K562 (cell line): ENCODE data around the gene ABHD3. TPM values are rescaled to one million over a fixed set of nuclear protein-coding genes. Genes with fewer than 3 reads are reported as not detected.

Experiments used
- ATAC-seq: fragments of 200-7000 bp; cut with Tn5 transposase; 3 replicates; pipeline ENCODE4 v1.9.1; 2020; ENCODE audit warnings: moderate library complexity
- BruUV-seq: library from RNA; stranded (reverse); fragments of 400-500 nt; replicated peaks from 2 replicates; lab custom pipeline; 2021; lab: Mats Ljungman, UMichigan
- CTCF ChIA-PET: fragments of 300-600 bp; formaldehyde crosslinking; extraction: SDS; loops from one replicate; lab custom pipeline; 2021; ENCODE audit warnings: low intra/inter-chr PET ratio; lab: Yijun Ruan, JAX
- POLR2A ChIA-PET: fragments of 300-600, 350-650 bp; sonication (Branson Sonifier 250); formaldehyde crosslinking; extraction: SDS; loops from one replicate; lab custom pipeline; 2021; ENCODE audit warnings: antibody characterized with exemption, inconsistent platforms; lab: Yijun Ruan, JAX
- DNase-seq, 4 experiments: peaks; one replicate each; pipeline versions ENCODE4 v3.0.0 to v3.0.0-alpha.2; 2011 to 2018; ENCODE audit warnings: low spot score in 3 of 4, mixed read lengths in 3 of 4; ENCODE audit errors: extremely low read depth in 1 of 4
- FAIRE-seq: peaks from 2 replicates; lab custom pipeline; 2011; peaks lifted over from hg19 to GRCh38; lab: Jason Lieb, UNC
- H2AFZ ChIP-seq: 2 replicates; pipeline ENCODE4 v1.6.0; 2011; ENCODE audit warnings: low read depth, low read length, control low read depth, inconsistent platforms
- H3K27ac ChIP-seq: fragments of 200-600 bp; 3 replicates; pipeline ENCODE4 v1.8.0; 2011; ENCODE audit warnings: low read depth, mild to moderate bottlenecking, control low read depth, inconsistent platforms, low read length, moderate library complexity, mixed read lengths; ENCODE audit errors: extremely low read depth
- H3K27me3 ChIP-seq, 2 experiments: fragments of 300-600 bp in 1 of 2; 2 replicates in 1 of 2; 3 replicates in 1 of 2; pipeline versions ENCODE4 v1.6.0 to v1.8.0; 2011; ENCODE audit warnings: inconsistent platforms in 2 of 2, low read length in 2 of 2, mild to moderate bottlenecking in 1 of 2, mixed read lengths in 1 of 2, moderate library complexity in 1 of 2; ENCODE audit not compliant: control insufficient read depth in 2 of 2, insufficient read depth in 2 of 2
- H3K36me3 ChIP-seq: fragments of 300-600 bp; 3 replicates; pipeline ENCODE4 v1.8.0; 2011; ENCODE audit warnings: mild to moderate bottlenecking, low read length, inconsistent platforms; ENCODE audit not compliant: control insufficient read depth, insufficient read depth
- H3K4me1 ChIP-seq, 2 experiments: fragments of 200-600 bp in 1 of 2; replicated peaks in 1 of 2; 2 replicates in 1 of 2; 3 replicates in 1 of 2; pipeline versions ENCODE4 v1.5.1 to v1.8.0; 2011; ENCODE audit warnings: inconsistent platforms in 2 of 2, low read length in 2 of 2, mild to moderate bottlenecking in 1 of 2, mixed read lengths in 1 of 2, moderate library complexity in 1 of 2; ENCODE audit not compliant: control insufficient read depth in 2 of 2, insufficient read depth in 2 of 2
- H3K4me2 ChIP-seq: 2 replicates; pipeline ENCODE4 v1.6.1; 2011; ENCODE audit warnings: low read length, control low read depth, inconsistent platforms, mixed read lengths; ENCODE audit not compliant: insufficient read depth
- H3K4me3 ChIP-seq: fragments of 200-600 bp; sonication (generic), shearing (Covaris generic); 2 replicates; pipeline ENCODE4 v1.5.1; 2016; ENCODE audit warnings: control low read depth, inconsistent platforms
- H3K79me2 ChIP-seq: fragments of 200-600 bp; 3 replicates; pipeline ENCODE4 v1.8.0; 2011; ENCODE audit warnings: low read length, inconsistent platforms; ENCODE audit not compliant: control insufficient read depth, insufficient read depth
- H3K9ac ChIP-seq, 2 experiments: 2 replicates each; pipeline versions ENCODE4 v1.6.0 to v1.6.1; 2011; ENCODE audit warnings: low read depth in 2 of 2, low read length in 2 of 2, control low read depth in 1 of 2, inconsistent platforms in 1 of 2, mild to moderate bottlenecking in 1 of 2, mixed read lengths in 1 of 2; ENCODE audit not compliant: insufficient read depth in 1 of 2
- H3K9me1 ChIP-seq: one replicate; pipeline ENCODE4 v1.6.0; 2011; ENCODE audit warnings: inconsistent platforms, mild to moderate bottlenecking, low read length, moderate library complexity; ENCODE audit not compliant: control insufficient read depth, insufficient read depth
- H3K9me3 ChIP-seq: replicated peaks from 2 replicates; pipeline ENCODE4 v1.5.1; 2011; ENCODE audit warnings: low read depth, low read length, inconsistent platforms; ENCODE audit not compliant: control insufficient read depth, insufficient read depth
- H4K20me1 ChIP-seq: replicated peaks from 2 replicates; pipeline ENCODE4 v1.6.1; 2011; ENCODE audit warnings: low read length, inconsistent platforms, mixed read lengths; ENCODE audit not compliant: control insufficient read depth, insufficient read depth
- BACH1 ChIP-seq: fragments of 200-800 bp; sonication (Bioruptor generic); IDR thresholded peaks from 2 replicates; pipeline ENCODE4 v1.6.1; 2016; ENCODE audit warnings: missing genetic modification characterization, missing compliant biosample characterization
- BRCA1 ChIP-seq, 2 experiments: fragments of 450-650 bp in 1 of 2; sonication (generic) in 1 of 2; formaldehyde crosslinking in 1 of 2; IDR thresholded peaks; 2 replicates each; pipeline versions ENCODE4 v1.5.0 to v1.6.1; 2017 to 2020; ENCODE audit warnings: mild to moderate bottlenecking in 1 of 2, missing genetic modification reagents in 1 of 2
- C11orf30 ChIP-seq: fragments of 450-650 bp; IDR thresholded peaks from 2 replicates; pipeline ENCODE4 v1.6.1; 2016; ENCODE audit warnings: low read depth, mild to moderate bottlenecking
- CCAR2 ChIP-seq: fragments of 200-400 bp; formaldehyde crosslinking; IDR thresholded peaks from 2 replicates; pipeline ENCODE4 v1.6.1; 2017; ENCODE audit warnings: mild to moderate bottlenecking, low read depth, low read length
- CHD2 ChIP-seq: IDR thresholded peaks from 2 replicates; pipeline ENCODE4 v1.6.1; 2011; ENCODE audit warnings: low read depth, low read length
- ELF4 ChIP-seq: fragments of 450-650 bp; formaldehyde crosslinking; IDR thresholded peaks from 2 replicates; pipeline ENCODE4 v1.4.0; 2022; ENCODE audit warnings: missing genetic modification characterization
- ETV1 ChIP-seq: fragments of 450-650 bp; conservative IDR thresholded peaks from 2 replicates; pipeline ENCODE4 v1.6.1; 2016; ENCODE audit warnings: missing genetic modification characterization, control low read depth, low read depth, missing compliant biosample characterization
- FOS ChIP-seq: IDR thresholded peaks from 3 replicates; pipeline ENCODE4 v1.6.1; 2011; ENCODE audit not compliant: insufficient read length; ENCODE audit errors: extremely low read depth
- IRF9 ChIP-seq: fragments of 450-650 bp; IDR thresholded peaks from 2 replicates; pipeline ENCODE4 v1.6.1; 2016; ENCODE audit warnings: missing biosample characterization, missing genetic modification characterization
- NFYB ChIP-seq: IDR thresholded peaks from 2 replicates; pipeline ENCODE4 v1.6.1; 2011; ENCODE audit warnings: mild to moderate bottlenecking, moderate library complexity; ENCODE audit not compliant: insufficient read length; ENCODE audit errors: extremely low read depth
- NR3C1 ChIP-seq: sonication (generic); formaldehyde crosslinking; IDR thresholded peaks from 2 replicates; pipeline ENCODE4 v1.8.1; 2022; ENCODE audit warnings: missing genetic modification reagents
- SNIP1 ChIP-seq: fragments of 450-650 bp; IDR thresholded peaks from 2 replicates; pipeline ENCODE4 v1.7.1; 2017; ENCODE audit warnings: low read depth, mild to moderate bottlenecking
- ZNF133 ChIP-seq: fragments of 250-450 bp; sonication (Bioruptor Pico); IDR thresholded peaks from 2 replicates; pipeline ENCODE4 v1.4.0; 2020; ENCODE audit warnings: mild to moderate bottlenecking
- ZNF277 ChIP-seq: fragments of 250-450 bp; sonication (Bioruptor Pico); IDR thresholded peaks from 2 replicates; pipeline ENCODE4 v1.8.0; 2022; ENCODE audit warnings: inconsistent platforms, mild to moderate bottlenecking, moderate library complexity, borderline replicate concordance
- WGBS: fragments of 100-300 bp; shearing (Covaris generic); methylation state at CpG from one replicate; pipeline ENCODE4 v1.1.6; 2016; ENCODE audit warnings: low coverage, mixed read lengths; ENCODE audit not compliant: insufficient coverage; ENCODE audit errors: missing lambda C conversion rate; 5-methylcytosine and 5-hydroxymethylcytosine counted together
- in situ Hi-C: fragments of 300-500 bp; cut with MboI; formaldehyde crosslinking; loops from 4 replicates; pipeline ENCODE4 v1.15.0; 2018; ENCODE audit warnings: inconsistent platforms, mixed read lengths
- intact Hi-C: fragments of 100-400 bp; cut with micrococcal nuclease; formaldehyde crosslinking; loops from 2 replicates; pipeline ENCODE4 v1.14.2; 2022
- polyA plus RNA-seq, 8 experiments: library from polyadenylated mRNA; depleted of rRNA in 4 of 8; stranded (reverse) in 5 of 8; unstranded in 3 of 8; fragments of >200 nt; fragmentation: Nextera tagmentation in 2 of 8; fragmentation: Illumina TruSeq in 1 of 8; extraction: Ambion mirVana in 2 of 8; extraction: Trizol in 1 of 8; gene quantifications; 2 replicates each; pipeline versions ENCODE4 v1.2.1 to v1.2.3, GENCODE V29; 2011 to 2014; ENCODE audit warnings: inconsistent platforms in 1 of 8, missing spikeins in 1 of 8
- total RNA-seq, 7 experiments: library from RNA; depleted of rRNA in 6 of 7; stranded (reverse); fragments of >200 nt in 6 of 7; fragmentation: Illumina TruSeq in 2 of 7; extraction: Trizol in 2 of 7; gene quantifications; 2 replicates each; pipeline versions ENCODE4 v1.2.1 to v1.2.3, GENCODE V29; 2011 to 2021; ENCODE audit warnings: low replicate concordance in 1 of 7

ABHD3 gene
- total and polyA plus RNA-seq, 9 of the 15 experiments (the other 6 are each of a cell fraction or from before 2014, with no cell fraction given): 6.3 to 38.8 (median 19.4) TPM

- ChIA-PET POLR2A (interaction anchor here (1.5 kb wide), 1 partner anchor 40 kb away, joined by 3 read pairs; no protein-coding TSS in a partner anchor), CTCF (no interaction called here)
- Histone ChIP-seq H3K36me3 (no peaks in the 10 kb centered on the region), H3K27ac (no peak overlapping the region), H3K4me3 (no peak overlapping the region), H4K20me1 (peaks cover 25% of the 10 kb centered on the region), H3K27me3 (no peaks in the 10 kb centered on the region), H3K9me3 (no peaks in the 10 kb centered on the region), H3K79me2 (peaks cover 88% of the 10 kb centered on the region), H3K4me1 (peaks cover 0 to 13% of the 10 kb centered on the region in 2 experiments; a peak in 2 of 5 replicates), H2AFZ (no peak overlapping the region), H3K4me2 (no peak overlapping the region), H3K9ac (no peak overlapping the region), H3K9me1 (no peaks in the 10 kb centered on the region)
- intact Hi-C loops: loop anchor here (10.0 kb wide), 1 partner anchor 252 kb away; no protein-coding TSS in a partner anchor
- no TSS peak for BruUV-seq
- DNase-seq (no peak), FAIRE-seq (peak; percentile 62), ATAC-seq (peak; percentile 8; the same call in 1 of the 3 replicates)
- in situ Hi-C loops: no loop called here
- 45% methylated on average over 2 of the region's 2 CpGs for WGBS
- TF ChIP-seq CHD2 (no peak), FOS (no peak), NR3C1 (CRISPR knock-in tag) (no peak), CCAR2 (no peak), ZNF133 (CRISPR knock-in tag) (no peak), ETV1 (no peak), SNIP1 (no peak), NFYB (no peak), ZNF277 (CRISPR knock-in tag) (no peak), ELF4 (CRISPR knock-in tag) (no peak), IRF9 (tag) (no peak), BACH1 (tag) (no peak), BRCA1 (IDR thresholded peaks at IDR 0.05) (no peak), BRCA1 (CRISPR knock-in tag; IDR thresholded peaks at IDR 0.05) (no peak), C11orf30 (no peak)
These were observed 42.7 kb upstream of the ABHD3 start for GRCh38 chr18:21747268-21747667.
